ENCODE measurements around the gene CCDC170.
A peak's percentile ranks its signal among the peaks of the same experiment; 100 is the strongest.

Gene CCDC170

DNA sequence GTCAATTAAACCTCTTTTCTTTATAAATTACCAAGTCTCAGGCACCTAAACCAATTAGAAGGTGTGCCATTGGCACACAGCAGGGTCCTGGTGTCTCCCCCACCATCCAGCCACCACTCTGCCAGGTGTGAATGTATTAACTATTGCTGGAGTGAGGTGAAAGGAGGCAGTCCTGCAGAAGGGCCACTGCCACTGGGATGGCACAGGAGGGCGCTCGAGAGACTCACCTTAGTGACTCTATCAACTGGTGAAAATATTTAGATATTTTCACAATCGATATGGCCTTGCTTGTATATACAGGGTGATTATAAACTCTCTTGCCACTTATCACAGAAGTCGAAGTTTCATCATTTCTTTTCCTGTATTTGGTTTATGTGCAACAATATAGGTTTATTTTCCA is 168.1 kb downstream of the CCDC170 start:
- peak; percentile 29 for DNase-seq

DNA sequence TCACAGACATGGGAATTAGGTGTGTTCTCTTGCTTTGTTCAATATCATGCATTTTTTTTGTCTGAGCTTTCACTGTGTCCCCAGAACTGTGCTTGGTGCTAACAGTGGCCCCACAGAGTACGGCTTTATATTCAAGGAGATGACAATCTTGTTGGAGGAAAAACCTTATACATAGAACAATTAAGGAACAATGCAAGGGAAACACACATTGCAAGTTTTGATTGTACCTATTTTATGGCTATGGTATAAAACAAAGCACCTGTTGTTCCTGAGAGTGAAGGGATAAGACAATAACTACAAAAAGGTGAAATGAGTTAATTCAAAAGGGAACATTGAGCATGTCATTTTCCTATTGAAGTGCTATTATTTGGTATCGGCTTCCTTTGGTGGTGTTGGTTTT is 169.7 kb downstream of the CCDC170 start:
- DNase-seq, result no peak

DNA sequence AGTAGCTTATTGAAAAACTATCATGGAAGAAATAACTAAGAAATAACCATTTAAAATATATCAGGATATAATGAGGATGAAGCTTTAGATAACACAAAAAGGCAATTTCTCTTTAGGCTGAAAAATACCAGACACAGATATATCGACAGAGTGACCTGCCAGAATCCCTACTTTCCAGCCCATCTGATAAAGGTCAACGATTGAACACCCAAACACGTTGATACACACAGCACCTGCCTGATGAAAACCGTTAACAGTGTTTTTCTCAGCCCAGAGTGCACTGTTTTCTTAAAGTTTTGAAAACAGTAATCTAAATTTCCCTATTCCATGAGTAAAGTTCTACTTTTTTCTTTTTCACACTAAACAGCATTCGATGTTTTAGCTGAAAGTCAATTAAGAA is 170.6 kb downstream of the CCDC170 start:
- DNase-seq, result no peak

DNA sequence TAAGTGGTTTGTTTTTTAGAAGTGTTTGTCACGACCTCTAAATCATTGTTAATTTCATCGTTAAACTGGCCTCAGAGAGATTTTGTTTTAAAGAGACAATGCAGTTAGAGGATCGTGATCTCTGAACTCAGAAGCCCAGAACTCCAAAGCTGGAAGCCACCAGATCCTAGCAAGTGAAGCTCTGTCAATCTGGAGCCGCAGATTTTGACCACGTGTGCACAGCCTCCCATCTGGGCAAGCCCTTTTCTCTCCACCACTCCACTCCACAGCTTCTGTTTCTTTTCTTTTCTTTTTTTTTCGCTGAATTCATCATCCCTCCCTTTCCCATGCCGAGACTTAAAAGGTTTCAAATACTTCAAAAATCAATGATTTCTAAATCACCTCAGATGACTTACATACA is 171.5 kb downstream of the CCDC170 start:
- no peak for DNase-seq

DNA sequence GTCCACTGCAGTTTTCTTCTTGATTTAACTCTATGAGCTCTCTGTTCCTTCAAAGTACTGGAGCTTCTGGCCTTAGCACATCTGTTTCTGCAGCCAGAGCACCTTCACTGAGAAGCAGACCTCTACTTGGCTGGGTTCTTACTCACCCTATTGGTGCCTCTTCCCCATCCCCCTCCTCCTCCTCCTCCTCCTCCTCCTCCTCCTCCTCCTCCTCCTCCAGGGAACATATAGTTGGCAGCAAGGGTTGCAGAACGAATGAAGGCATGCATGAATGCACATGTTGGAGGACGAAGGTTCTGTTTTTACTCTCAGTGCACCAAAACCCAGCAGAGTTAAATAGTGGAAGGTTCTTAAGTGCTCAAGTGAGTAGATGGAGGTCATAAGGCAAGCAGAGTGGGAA is 172.7 kb downstream of the CCDC170 start:
- no peak for DNase-seq

DNA sequence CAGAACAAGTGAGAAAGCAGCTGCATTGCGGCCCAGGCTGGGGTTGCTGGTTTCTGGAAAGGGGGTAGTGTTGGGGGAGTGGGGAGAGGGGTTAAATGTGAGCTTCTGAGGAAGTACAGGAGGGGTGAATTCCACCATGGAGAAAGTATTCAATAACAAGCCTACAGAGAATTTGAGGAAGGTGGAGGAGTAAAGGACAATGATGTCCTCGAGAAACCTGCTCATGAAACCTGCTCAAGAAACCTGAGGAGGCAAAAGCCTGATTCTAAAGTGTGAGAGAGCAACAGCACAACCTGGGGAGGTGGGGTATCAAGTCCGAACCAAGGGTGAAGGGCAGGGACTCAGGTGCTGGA is 175.4 kb downstream of the CCDC170 start:
- DNase-seq, result no peak

DNA sequence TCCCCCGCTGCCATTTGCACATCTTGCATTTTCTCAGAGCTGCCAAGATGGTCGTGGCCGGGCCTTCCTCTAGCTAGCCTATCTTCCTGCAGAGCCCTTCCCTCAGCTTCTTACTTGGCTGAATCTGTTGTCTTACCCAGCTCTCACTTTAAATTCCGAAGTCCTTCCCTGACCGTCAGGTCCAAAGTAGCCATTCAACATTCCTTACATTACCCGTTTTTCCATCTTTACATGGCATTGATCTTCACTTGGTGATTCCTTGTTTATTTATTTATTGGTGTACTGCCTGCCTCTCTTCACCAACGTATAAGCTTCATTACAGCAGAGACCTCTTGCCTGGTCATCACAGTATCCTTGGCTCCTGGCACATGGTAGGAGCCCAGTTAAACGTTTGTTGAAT is 176.3 kb downstream of the CCDC170 start:
- DNase-seq, result no peak

Measured in DMS53 (cell line).